ENCODE measurements around the gene ABCB9.

GRCh38 chr12:122929812-122930211 is 36.5 kb downstream of the ABCB9 start:
- no peak for TF ChIP-seq CTCF (IDR thresholded peaks at IDR 0.05)
- no peak for TF ChIP-seq POLR2A (IDR thresholded peaks at IDR 0.05)

All from prostate gland (tissue), 2 donors.